Measurements from ENCODE around the gene PSMD3. TPM values are rescaled to one million over a fixed set of nuclear protein-coding genes. Genes with fewer than 3 reads are reported as not detected.

Gene PSMD3
- total and polyA plus RNA-seq, 2 of the 4 experiments (the other 2 are of a cell fraction) = 123 to 155 TPM

- TF ChIP-seq, protein P1, sequence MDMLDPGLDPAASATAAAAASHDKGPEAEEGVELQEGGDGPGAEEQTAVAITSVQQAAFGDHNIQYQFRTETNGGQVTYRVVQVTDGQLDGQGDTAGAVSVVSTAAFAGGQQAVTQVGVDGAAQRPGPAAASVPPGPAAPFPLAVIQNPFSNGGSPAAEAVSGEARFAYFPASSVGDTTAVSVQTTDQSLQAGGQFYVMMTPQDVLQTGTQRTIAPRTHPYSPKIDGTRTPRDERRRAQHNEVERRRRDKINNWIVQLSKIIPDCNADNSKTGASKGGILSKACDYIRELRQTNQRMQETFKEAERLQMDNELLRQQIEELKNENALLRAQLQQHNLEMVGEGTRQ (IDR thresholded peaks at IDR 0.05; ENCODE audit: low read depth, low read length) = no peak
Observed at GRCh38 chr17:40023590-40024292, 43.1 kb downstream of the PSMD3 start (continued).

GRCh38 chr17:40024901-40025300 lies 44.3 kb downstream of the PSMD3 start:
- no peak overlapping the region for H3K4me2 ChIP-seq (ENCODE audit: low read depth, low read length)
- H3K9me3 ChIP-seq (ENCODE audit: control insufficient read depth, insufficient read depth, low read length) = no peaks in the 10 kb centered on the region
- H2BK20ac ChIP-seq (ENCODE audit: low read depth, low read length) = no peak overlapping the region
- POLR2A ChIA-PET (ENCODE audit: unreplicated experiment) = no interaction called here
- no peak overlapping the region for H3K4ac ChIP-seq (ENCODE audit: low read depth, low read length)
- H3K4me3 ChIP-seq (ENCODE audit: insufficient read depth, low read depth, low read length) = no peak overlapping the region
- H3K14ac ChIP-seq (replicated peaks; ENCODE audit: low read depth, low read length) = no peak overlapping the region
- no peak overlapping the region for H3K23ac ChIP-seq (ENCODE audit: low read depth, low read length)
- H2BK120ac ChIP-seq (ENCODE audit: low read depth, low read length) = no peak overlapping the region
- no peak overlapping the region for H4K91ac ChIP-seq (ENCODE audit: insufficient read depth, low read depth, low read length)
- WGBS, 2 experiments (ENCODE audit: extremely low coverage in 2 of 2, insufficient read length in 1 of 2) = 90% methylated on average over 5 of the region's 8 CpGs; no CpG with 5 or more reads in 1 of the 2 experiments
- no peak overlapping the region for H3K56ac ChIP-seq (ENCODE audit: extremely low read depth, insufficient read depth, low read length)
- H3K36me3 ChIP-seq (ENCODE audit: control insufficient read depth, insufficient read depth, low read length) = peaks cover 46% of the 10 kb centered on the region
- H3K9me1 ChIP-seq (ENCODE audit: insufficient read depth, low read length) = peaks cover 2% of the 10 kb centered on the region; the same call in 1 of the 2 replicates
- H3K79me1 ChIP-seq (ENCODE audit: low read depth in 1 of 2, low read length in 2 of 2) = no peaks in the 10 kb centered on the region
- no peak overlapping the region for H4K5ac ChIP-seq (ENCODE audit: low read depth, low read length)
- ATAC-seq (ENCODE audit: low read depth) (no peak), DNase-seq (no peak)
- intact Hi-C loops (cut with micrococcal nuclease) = no loop called here
- H3K18ac ChIP-seq (ENCODE audit: low read depth, low read length) = no peak overlapping the region
- H4K8ac ChIP-seq (ENCODE audit: low read depth in 2 of 2, low read length in 2 of 2) = no peak overlapping the region
- CTCF ChIA-PET = interaction anchor here (0.5 kb wide), 1 partner anchor 122 kb away, joined by 4 read pairs; no protein-coding TSS in a partner anchor
- dilution Hi-C loops (cut with HindIII; ENCODE audit: low sequenced_read_pairs, unreplicated experiment) = no loop called here
- no peak overlapping the region for H3K9ac ChIP-seq (ENCODE audit: low read depth, low read length)
- H4K20me1 ChIP-seq (ENCODE audit: insufficient read depth, low read length) = no peaks in the 10 kb centered on the region
- no peak overlapping the region for H2BK15ac ChIP-seq (ENCODE audit: low read depth, low read length)
- H3K27ac ChIP-seq (ENCODE audit: insufficient read depth, low read length) = no peak overlapping the region
- no TSS peak for BruUV-seq (replicated peaks)
- H2AK9ac ChIP-seq (replicated peaks; ENCODE audit: low read depth, low read length, poor library complexity) = no peak overlapping the region
- no peak overlapping the region for H2BK5ac ChIP-seq (ENCODE audit: low read depth, low read length, poor library complexity, severe bottlenecking)
- in situ Hi-C loops (cut with MboI; ENCODE audit: low sequenced_read_pairs) = loop anchor here (10.0 kb wide), 1 partner anchor 260 kb away; the partner anchor contains the start of gene CDC6
- no peaks in the 10 kb centered on the region for H3K27me3 ChIP-seq (ENCODE audit: control insufficient read depth, insufficient read depth, low read length)
- peaks cover 19% of the 10 kb centered on the region for H3K4me1 ChIP-seq (ENCODE audit: control insufficient read depth, insufficient read depth, low read length)
- no peak overlapping the region for H2AK5ac ChIP-seq (ENCODE audit: low read depth, low read length)
- no peak overlapping the region for H2AFZ ChIP-seq (replicated peaks; ENCODE audit: low read length, poor library complexity)
- TF ChIP-seq MAZ (IDR thresholded peaks at IDR 0.05; ENCODE audit: borderline replicate concordance, low read depth, low read length) = no peak
- TF ChIP-seq CTCF (conservative IDR thresholded peaks at IDR 0.05; ENCODE audit: low read depth, low read length) = no peak
- no peak for TF ChIP-seq CHD1 (IDR thresholded peaks at IDR 0.05; ENCODE audit: low read depth, low read length)
- no peak for TF ChIP-seq RCOR1 (IDR thresholded peaks at IDR 0.05; ENCODE audit: insufficient replicate concordance, low read length)
- no peak for TF ChIP-seq SMC3 (IDR thresholded peaks at IDR 0.05; ENCODE audit: low read depth, low read length)
- TF ChIP-seq, protein P2, sequence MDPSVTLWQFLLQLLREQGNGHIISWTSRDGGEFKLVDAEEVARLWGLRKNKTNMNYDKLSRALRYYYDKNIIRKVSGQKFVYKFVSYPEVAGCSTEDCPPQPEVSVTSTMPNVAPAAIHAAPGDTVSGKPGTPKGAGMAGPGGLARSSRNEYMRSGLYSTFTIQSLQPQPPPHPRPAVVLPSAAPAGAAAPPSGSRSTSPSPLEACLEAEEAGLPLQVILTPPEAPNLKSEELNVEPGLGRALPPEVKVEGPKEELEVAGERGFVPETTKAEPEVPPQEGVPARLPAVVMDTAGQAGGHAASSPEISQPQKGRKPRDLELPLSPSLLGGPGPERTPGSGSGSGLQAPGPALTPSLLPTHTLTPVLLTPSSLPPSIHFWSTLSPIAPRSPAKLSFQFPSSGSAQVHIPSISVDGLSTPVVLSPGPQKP (IDR thresholded peaks at IDR 0.05; ENCODE audit: borderline replicate concordance, low read depth, low read length) = no peak
- no peak for TF ChIP-seq MXI1 (IDR thresholded peaks at IDR 0.05; ENCODE audit: borderline replicate concordance, low read depth, low read length)
- no peak for TF ChIP-seq RAD21 (IDR thresholded peaks at IDR 0.05; ENCODE audit: low read length)
- no peak for TF ChIP-seq FOS (IDR thresholded peaks at IDR 0.05; ENCODE audit: low read depth, low read length)
- TF ChIP-seq BHLHE40 (IDR thresholded peaks at IDR 0.05; ENCODE audit: low read depth, low read length) = no peak
- TF ChIP-seq POLR2A (IDR thresholded peaks at IDR 0.05; ENCODE audit: low read depth, low read length) = no peak
- no peak for TF ChIP-seq CEBPB (IDR thresholded peaks at IDR 0.05; ENCODE audit: low read depth, low read length)
